CD14-positive monocyte (primary cell): ENCODE measurements around the gene FMO5. TPM values are rescaled to one million over a fixed set of nuclear protein-coding genes. Genes with fewer than 3 reads are reported as not detected.

Source experiments
- DNase-seq, 3 donors: peaks; one replicate each; pipeline ENCODE4 v3.0.0-alpha.2; 2011 to 2022
- H2AFZ ChIP-seq: 2 replicates; pipeline ENCODE4 v1.6.0; 2012; ENCODE audit warnings: mild to moderate bottlenecking, low read depth, low read length, inconsistent platforms; ENCODE audit not compliant: insufficient read depth, poor library complexity, severe bottlenecking
- H3K27ac ChIP-seq, 2 donors: 1 replicate in 1 of 2; 2 replicates in 1 of 2; pipeline ENCODE4 v1.5.1; 2012 to 2013; ENCODE audit warnings: low read length in 2 of 2, control low read depth in 1 of 2, inconsistent platforms in 1 of 2, low read depth in 1 of 2, mild to moderate bottlenecking in 1 of 2
- H3K27me3 ChIP-seq, 2 donors: one replicate each; pipeline versions ENCODE4 v1.6.0 to v1.6.1; 2011 to 2013; ENCODE audit warnings: low read length in 2 of 2; ENCODE audit not compliant: control insufficient read depth in 2 of 2, insufficient read depth in 2 of 2
- H3K36me3 ChIP-seq, 2 donors: replicated peaks in 1 of 2; 1 replicate in 1 of 2; 2 replicates in 1 of 2; pipeline versions ENCODE4 v1.5.1 to v1.6.1; 2012 to 2013; ENCODE audit warnings: low read length in 2 of 2, control low read depth in 1 of 2, inconsistent platforms in 1 of 2, mild to moderate bottlenecking in 1 of 2; ENCODE audit not compliant: insufficient read depth in 2 of 2, control insufficient read depth in 1 of 2
- H3K4me1 ChIP-seq, 2 donors: 1 replicate in 1 of 2; 2 replicates in 1 of 2; pipeline versions ENCODE4 v1.5.1 to v1.6.1; 2012 to 2013; ENCODE audit warnings: low read length in 2 of 2, control low read depth in 1 of 2, inconsistent platforms in 1 of 2, mild to moderate bottlenecking in 1 of 2, moderate library complexity in 1 of 2; ENCODE audit not compliant: insufficient read depth in 2 of 2, control insufficient read depth in 1 of 2
- H3K4me2 ChIP-seq: replicated peaks from 2 replicates; pipeline ENCODE3; 2012; ENCODE audit warnings: low read length, moderate library complexity, mild to moderate bottlenecking; ENCODE audit not compliant: poor library complexity, severe bottlenecking; ENCODE audit errors: extremely low read depth
- H3K4me3 ChIP-seq, 3 experiments: fragments of 200-600 bp in 1 of 3; sonication (generic) in 1 of 3; replicated peaks in 1 of 3; 1 replicate in 2 of 3; 2 replicates in 1 of 3; pipeline ENCODE4 v1.5.1; 2011 to 2013; ENCODE audit warnings: low read length in 3 of 3, mild to moderate bottlenecking in 3 of 3, control low read depth in 2 of 3, low read depth in 2 of 3, inconsistent platforms in 1 of 3, moderate library complexity in 1 of 3
- H3K79me2 ChIP-seq: 2 replicates; pipeline ENCODE4 v1.6.0; 2012; ENCODE audit warnings: mild to moderate bottlenecking, control low read depth, inconsistent platforms, low read length, moderate library complexity; ENCODE audit not compliant: insufficient read depth
- H3K9ac ChIP-seq: 2 replicates; pipeline ENCODE4 v1.6.0; 2017; ENCODE audit warnings: low read length, mild to moderate bottlenecking; ENCODE audit not compliant: insufficient read depth, poor library complexity, severe bottlenecking
- H3K9me3 ChIP-seq, 2 donors: replicated peaks in 1 of 2; 1 replicate in 1 of 2; 2 replicates in 1 of 2; pipeline versions ENCODE4 v1.5.1 to v1.6.1; 2012 to 2013; ENCODE audit warnings: low read length in 2 of 2, control low read depth in 1 of 2; ENCODE audit not compliant: control insufficient read depth in 1 of 2, insufficient read depth in 1 of 2
- H4K20me1 ChIP-seq: 2 replicates; pipeline ENCODE4 v1.6.0; 2012; ENCODE audit warnings: mild to moderate bottlenecking, low read length, control low read depth, moderate library complexity; ENCODE audit not compliant: insufficient read depth
- H3K27ac Mint-ChIP-seq, 7 donors: one replicate each; pipeline ENCODE4 v1.8.0; 2020; ENCODE audit warnings: mild to moderate bottlenecking in 7 of 7, mixed read lengths in 7 of 7, moderate library complexity in 6 of 7, inconsistent platforms in 2 of 7
- H3K27me3 Mint-ChIP-seq, 3 donors: one replicate each; pipeline ENCODE4 v1.8.0; 2021 to 2022; ENCODE audit warnings: low read depth in 3 of 3, mild to moderate bottlenecking in 3 of 3, mixed read lengths in 3 of 3, moderate library complexity in 3 of 3, inconsistent platforms in 1 of 3
- H3K36me3 Mint-ChIP-seq, 2 donors: one replicate each; pipeline ENCODE4 v1.8.0; 2020; ENCODE audit warnings: mixed read lengths in 2 of 2, inconsistent platforms in 1 of 2, mild to moderate bottlenecking in 1 of 2
- H3K4me1 Mint-ChIP-seq: one replicate; pipeline ENCODE4 v1.8.0; 2020; ENCODE audit warnings: mild to moderate bottlenecking, mixed read lengths
- H3K4me3 Mint-ChIP-seq, 2 donors: one replicate each; pipeline ENCODE4 v1.8.0; 2020; ENCODE audit warnings: mild to moderate bottlenecking in 2 of 2, mixed read lengths in 2 of 2, moderate library complexity in 1 of 2
- H3K9me3 Mint-ChIP-seq, 7 donors: one replicate each; pipeline ENCODE4 v1.8.0; 2020 to 2022; ENCODE audit warnings: mixed read lengths in 7 of 7, mild to moderate bottlenecking in 6 of 7, moderate library complexity in 6 of 7, inconsistent platforms in 2 of 7
- WGBS: methylation state at CpG from one replicate; pipeline ENCODE4 v1.1.5; 2013; ENCODE audit warnings: missing lambda C conversion rate; ENCODE audit not compliant: insufficient coverage; 5-methylcytosine and 5-hydroxymethylcytosine counted together
- intact Hi-C, 2 donors: fragments of 100-400 bp; cut with micrococcal nuclease; formaldehyde crosslinking; loops; one replicate each; pipeline versions ENCODE4 v1.15.0 to v1.15.1; 2023
- polyA plus RNA-seq, 3 donors: library from polyadenylated mRNA; depleted of rRNA in 1 of 3; unstranded in 2 of 3; stranded (reverse) in 1 of 3; fragments of 300-500 nt in 2 of 3; fragments of >200 nt in 1 of 3; fragmentation: Illumina TruSeq in 2 of 3; gene quantifications; 1 replicate in 2 of 3; 2 replicates in 1 of 3; pipeline ENCODE4 v1.2.3, GENCODE V29; 2012 to 2021
- TF ChIP-seq, protein P1 (sequence below): fragments of 200-600 bp; IDR thresholded peaks from one replicate; pipeline ENCODE4 v1.8.0; 2022; ENCODE audit warnings: antibody characterized with exemption, mild to moderate bottlenecking

FMO5 gene
- polyA plus RNA-seq, 3 donors = 16.8 to 20.0 (median 18.0) TPM

DNA sequence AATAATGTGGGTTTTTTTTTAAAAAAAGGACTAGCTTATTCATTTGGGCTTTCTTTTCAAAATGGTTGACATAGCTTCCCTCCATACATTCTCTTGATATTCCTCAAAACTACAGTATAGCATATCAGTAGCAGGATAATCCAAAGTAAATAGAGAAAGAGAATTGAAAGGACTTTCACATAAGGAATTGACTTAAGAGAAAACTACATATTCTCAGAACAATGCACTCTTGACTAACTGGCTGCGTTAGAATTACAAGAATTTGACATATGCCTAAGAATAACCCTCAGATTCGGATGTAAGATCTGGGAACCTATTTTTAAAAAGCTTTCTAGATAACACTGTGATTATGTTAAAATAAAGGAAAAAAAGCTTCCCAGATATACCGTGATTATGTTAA, 56.0 kb downstream of the FMO5 start:
- Histone ChIP-seq H3K4me1 (peaks cover 22 to 26% of the 10 kb centered on the region in 2 donors), H4K20me1 (no peaks in the 10 kb centered on the region), H3K27me3 (no peaks in the 10 kb centered on the region), H3K9me3 (no peaks in the 10 kb centered on the region), H2AFZ (no peak overlapping the region), H3K4me2 (no peak overlapping the region), H3K27ac (no peak overlapping the region), H3K4me3 (no peak overlapping the region), H3K79me2 (peaks cover 45% of the 10 kb centered on the region), H3K36me3 (peaks cover 29 to 37% of the 10 kb centered on the region in 2 donors), H3K9ac (no peak overlapping the region)
- TF ChIP-seq, protein P1, sequence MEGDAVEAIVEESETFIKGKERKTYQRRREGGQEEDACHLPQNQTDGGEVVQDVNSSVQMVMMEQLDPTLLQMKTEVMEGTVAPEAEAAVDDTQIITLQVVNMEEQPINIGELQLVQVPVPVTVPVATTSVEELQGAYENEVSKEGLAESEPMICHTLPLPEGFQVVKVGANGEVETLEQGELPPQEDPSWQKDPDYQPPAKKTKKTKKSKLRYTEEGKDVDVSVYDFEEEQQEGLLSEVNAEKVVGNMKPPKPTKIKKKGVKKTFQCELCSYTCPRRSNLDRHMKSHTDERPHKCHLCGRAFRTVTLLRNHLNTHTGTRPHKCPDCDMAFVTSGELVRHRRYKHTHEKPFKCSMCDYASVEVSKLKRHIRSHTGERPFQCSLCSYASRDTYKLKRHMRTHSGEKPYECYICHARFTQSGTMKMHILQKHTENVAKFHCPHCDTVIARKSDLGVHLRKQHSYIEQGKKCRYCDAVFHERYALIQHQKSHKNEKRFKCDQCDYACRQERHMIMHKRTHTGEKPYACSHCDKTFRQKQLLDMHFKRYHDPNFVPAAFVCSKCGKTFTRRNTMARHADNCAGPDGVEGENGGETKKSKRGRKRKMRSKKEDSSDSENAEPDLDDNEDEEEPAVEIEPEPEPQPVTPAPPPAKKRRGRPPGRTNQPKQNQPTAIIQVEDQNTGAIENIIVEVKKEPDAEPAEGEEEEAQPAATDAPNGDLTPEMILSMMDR = no peak
- WGBS = no CpG with 5 or more reads among the region's 3 CpGs
- H3K27me3 Mint-ChIP-seq = peaks cover 0 to 2% (median 0%) of the 10 kb centered on the region in 3 donors
- H3K27ac Mint-ChIP-seq = no peak overlapping the region
- no peak for DNase-seq
- intact Hi-C loops = no loop called here
- H3K36me3 Mint-ChIP-seq = peaks cover 30 to 36% of the 10 kb centered on the region in 2 donors
- H3K9me3 Mint-ChIP-seq = no peaks in the 10 kb centered on the region
- no peak overlapping the region for H3K4me3 Mint-ChIP-seq
- peaks cover 28% of the 10 kb centered on the region for H3K4me1 Mint-ChIP-seq

DNA sequence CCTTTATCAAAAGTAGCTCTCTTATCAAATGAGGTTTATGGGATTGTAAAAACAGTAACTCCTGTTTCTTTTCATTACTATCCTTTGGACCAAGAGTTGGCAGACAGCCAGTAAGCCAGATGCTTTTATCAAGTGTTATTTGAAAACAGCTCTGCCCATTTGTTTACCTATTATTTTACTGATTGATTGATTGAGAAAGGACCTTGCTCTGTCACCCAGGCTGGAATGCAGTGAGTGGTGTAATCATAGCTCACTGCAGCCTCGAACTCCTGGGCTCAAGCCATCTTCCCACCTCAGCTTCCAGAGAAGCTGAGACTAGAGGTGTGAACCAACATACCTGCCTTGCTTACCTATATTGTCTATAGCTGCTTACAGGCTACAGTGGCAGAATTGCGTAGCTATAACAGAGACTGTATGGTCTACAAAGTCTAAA, 56.5 kb downstream of the FMO5 start:
- Mint-ChIP-seq H3K9me3 (no peaks in the 10 kb centered on the region), H3K27ac (no peak overlapping the region), H3K27me3 (peaks cover 0 to 2% (median 0%) of the 10 kb centered on the region in 3 donors), H3K4me1 (peaks cover 23% of the 10 kb centered on the region), H3K4me3 (no peak overlapping the region), H3K36me3 (peaks cover 31 to 40% of the 10 kb centered on the region in 2 donors)
- H3K27me3 ChIP-seq = no peaks in the 10 kb centered on the region
- TF ChIP-seq, protein P1 = no peak
- intact Hi-C loops = no loop called here
- no peak for DNase-seq
- WGBS = 100% methylated on average over 2 of the region's 2 CpGs
- H2AFZ ChIP-seq = no peak overlapping the region
- no peaks in the 10 kb centered on the region for H3K9me3 ChIP-seq
- peaks cover 42% of the 10 kb centered on the region for H3K79me2 ChIP-seq
- H4K20me1 ChIP-seq = no peaks in the 10 kb centered on the region
- H3K9ac ChIP-seq = no peak overlapping the region
- no peak overlapping the region for H3K4me2 ChIP-seq
- H3K36me3 ChIP-seq = peaks cover 29 to 40% of the 10 kb centered on the region in 2 donors
- H3K4me3 ChIP-seq = no peak overlapping the region
- no peak overlapping the region for H3K27ac ChIP-seq
- H3K4me1 ChIP-seq = peaks cover 19 to 21% of the 10 kb centered on the region in 2 donors
